ENCODE results near the gene RFX3.

DNA sequence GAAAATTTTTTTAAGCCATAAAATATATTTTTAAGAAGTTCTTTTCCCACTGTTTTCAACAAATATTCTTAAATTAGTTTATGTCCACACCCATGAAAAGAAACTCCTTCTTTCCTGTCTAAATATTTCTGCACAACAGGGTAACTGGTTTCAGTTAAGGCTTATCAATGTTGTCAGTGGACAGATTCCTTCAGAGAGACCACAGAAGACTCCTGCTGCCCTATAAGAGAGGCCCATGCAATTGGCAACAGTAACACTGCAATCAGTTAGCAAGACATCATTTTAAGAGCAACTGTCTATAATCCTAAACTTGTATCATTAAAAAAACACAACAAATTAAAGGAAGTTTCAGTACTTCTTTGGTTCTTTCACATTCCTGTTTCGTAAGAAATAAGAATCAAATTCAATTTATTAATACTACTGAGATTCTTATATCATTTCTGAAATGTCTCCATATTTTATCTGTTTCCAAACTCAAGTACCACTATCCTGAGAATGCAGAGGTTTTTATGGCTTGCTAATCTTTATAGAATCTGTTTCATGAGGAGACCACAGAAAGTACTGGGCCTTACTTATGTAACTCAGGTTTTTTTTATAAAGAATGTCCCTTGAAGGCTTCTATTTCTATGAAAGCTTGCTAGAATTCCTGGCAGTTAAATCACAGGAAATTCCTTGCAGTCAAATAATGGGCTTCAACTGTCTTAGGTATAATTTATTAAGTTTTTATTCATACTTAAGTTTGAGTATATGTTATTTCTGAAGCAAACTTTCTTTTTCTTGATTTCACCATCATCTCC is 240.2 kb downstream of the RFX3 start:
- TF ChIP-seq, protein P1, sequence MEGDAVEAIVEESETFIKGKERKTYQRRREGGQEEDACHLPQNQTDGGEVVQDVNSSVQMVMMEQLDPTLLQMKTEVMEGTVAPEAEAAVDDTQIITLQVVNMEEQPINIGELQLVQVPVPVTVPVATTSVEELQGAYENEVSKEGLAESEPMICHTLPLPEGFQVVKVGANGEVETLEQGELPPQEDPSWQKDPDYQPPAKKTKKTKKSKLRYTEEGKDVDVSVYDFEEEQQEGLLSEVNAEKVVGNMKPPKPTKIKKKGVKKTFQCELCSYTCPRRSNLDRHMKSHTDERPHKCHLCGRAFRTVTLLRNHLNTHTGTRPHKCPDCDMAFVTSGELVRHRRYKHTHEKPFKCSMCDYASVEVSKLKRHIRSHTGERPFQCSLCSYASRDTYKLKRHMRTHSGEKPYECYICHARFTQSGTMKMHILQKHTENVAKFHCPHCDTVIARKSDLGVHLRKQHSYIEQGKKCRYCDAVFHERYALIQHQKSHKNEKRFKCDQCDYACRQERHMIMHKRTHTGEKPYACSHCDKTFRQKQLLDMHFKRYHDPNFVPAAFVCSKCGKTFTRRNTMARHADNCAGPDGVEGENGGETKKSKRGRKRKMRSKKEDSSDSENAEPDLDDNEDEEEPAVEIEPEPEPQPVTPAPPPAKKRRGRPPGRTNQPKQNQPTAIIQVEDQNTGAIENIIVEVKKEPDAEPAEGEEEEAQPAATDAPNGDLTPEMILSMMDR (IDR thresholded peaks at IDR 0.05), result no peak
- TF ChIP-seq POLR2A (IDR thresholded peaks at IDR 0.05), result no peak

Measured in adrenal gland (tissue), 5 donors.